GM19351 (cell line): ENCODE results near the gene SOX10.
"Not testable (repeated sequence)": the region's sequence is repeated elsewhere in the genome, so short reads cannot be mapped to it uniquely, and the experiment has no call there.

Experiments used
- ATAC-seq: cut with Tn5 transposase; IDR thresholded peaks from one replicate; pipeline ENCODE4 v1.9.1; 2021; ENCODE audit warnings: mild to moderate bottlenecking, moderate library complexity; ENCODE audit not compliant: unreplicated experiment

SOX10 gene

DNA sequence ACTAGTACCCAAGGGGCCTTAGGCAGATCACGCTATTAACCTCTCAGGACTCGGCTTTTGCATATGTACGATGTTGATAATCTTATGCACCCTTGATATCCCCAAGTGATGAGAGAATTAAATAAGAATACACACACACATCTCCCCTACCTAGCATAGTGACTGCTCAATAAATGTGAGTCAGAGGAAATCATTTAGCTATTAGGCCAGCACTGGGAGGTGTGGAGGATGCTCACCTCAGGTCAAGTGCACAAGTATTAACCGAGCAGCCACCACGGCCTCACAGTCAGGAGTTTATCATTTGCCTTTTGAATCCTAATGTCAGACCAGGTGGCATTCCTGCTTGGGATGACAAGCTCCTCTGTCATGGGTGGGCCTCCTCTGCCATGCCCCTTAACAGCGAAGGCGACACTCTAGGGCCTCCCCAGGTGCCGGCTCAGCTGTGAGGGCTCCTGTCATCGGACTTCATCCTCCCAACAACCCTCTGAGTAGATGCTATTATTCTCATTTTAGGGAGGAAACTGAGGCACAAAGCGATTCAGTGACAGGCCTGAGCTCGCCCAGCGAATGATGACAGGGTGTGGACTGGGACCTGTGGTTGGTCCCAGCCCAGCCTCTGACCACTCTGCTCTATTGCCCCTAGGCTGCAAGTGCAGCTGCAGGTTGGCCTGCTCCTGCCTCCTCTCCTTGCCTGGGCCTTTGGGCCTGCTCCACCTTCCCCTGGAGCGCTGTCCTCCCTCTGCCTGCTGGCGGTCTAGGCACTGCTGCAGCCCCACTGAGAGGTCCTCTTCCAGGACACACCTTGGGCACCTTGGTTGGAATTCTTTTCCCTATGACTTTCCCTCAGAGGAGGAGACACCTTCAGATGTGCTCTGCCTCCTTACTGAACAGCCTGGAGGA is 5.0 kb upstream of the SOX10 start:
- ATAC-seq = no peak

GRCh38 chr22:37986371-37986770 is 2.0 kb upstream of the SOX10 start:
- no peak for ATAC-seq

DNA sequence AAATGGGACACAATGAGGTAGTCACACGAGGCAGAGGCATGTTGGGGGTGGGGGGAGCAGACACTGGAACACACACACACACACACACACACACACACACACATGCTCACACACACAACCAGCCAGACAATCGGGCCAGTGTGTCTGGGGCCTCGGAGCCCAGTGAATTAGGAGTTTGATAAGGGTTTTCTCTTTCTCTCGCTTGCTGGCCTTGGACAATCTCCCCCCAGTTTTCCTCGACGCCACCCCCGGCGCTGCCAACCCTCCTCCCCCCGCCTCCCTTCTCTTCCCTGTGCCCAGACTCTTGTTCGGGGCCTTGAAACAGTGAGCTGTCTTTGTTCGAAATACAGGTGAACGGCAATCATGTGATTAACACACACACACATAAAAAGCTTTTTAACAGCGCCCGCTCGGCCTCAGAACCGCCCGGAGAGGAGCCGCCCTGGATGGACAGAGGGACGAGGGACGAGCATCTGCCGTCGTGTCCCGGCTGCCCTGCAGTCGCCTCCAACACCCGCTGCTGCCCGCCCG is 1.5 kb upstream of the SOX10 start:
- no peak for ATAC-seq

DNA sequence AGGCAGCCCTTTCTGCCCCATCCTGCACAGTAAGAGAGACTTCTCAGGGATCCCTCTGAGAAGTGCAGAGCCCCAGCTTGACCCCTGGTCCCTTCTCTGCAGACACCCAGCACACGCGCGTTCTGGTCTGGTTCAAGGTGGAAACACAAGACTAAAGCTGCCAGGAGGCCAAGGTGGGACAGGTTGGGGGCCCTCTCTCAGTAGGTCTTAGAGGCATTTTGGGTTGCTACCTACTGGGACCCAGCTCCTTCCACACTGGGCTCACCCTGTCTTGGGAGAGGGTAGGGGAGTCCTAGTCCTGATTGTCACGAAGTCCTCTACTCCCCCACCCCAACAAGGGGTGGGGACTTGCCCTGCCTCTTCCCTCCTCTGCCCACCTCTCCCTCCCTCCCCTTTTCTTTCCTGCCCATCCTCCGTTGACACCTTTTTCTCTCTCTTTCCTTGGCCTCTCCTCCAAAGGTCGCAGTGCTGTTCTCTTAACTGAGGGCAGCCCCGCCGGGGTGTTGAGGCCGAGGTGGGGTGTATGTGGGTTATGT is 763 bp upstream of the SOX10 start:
- no peak for ATAC-seq

DNA sequence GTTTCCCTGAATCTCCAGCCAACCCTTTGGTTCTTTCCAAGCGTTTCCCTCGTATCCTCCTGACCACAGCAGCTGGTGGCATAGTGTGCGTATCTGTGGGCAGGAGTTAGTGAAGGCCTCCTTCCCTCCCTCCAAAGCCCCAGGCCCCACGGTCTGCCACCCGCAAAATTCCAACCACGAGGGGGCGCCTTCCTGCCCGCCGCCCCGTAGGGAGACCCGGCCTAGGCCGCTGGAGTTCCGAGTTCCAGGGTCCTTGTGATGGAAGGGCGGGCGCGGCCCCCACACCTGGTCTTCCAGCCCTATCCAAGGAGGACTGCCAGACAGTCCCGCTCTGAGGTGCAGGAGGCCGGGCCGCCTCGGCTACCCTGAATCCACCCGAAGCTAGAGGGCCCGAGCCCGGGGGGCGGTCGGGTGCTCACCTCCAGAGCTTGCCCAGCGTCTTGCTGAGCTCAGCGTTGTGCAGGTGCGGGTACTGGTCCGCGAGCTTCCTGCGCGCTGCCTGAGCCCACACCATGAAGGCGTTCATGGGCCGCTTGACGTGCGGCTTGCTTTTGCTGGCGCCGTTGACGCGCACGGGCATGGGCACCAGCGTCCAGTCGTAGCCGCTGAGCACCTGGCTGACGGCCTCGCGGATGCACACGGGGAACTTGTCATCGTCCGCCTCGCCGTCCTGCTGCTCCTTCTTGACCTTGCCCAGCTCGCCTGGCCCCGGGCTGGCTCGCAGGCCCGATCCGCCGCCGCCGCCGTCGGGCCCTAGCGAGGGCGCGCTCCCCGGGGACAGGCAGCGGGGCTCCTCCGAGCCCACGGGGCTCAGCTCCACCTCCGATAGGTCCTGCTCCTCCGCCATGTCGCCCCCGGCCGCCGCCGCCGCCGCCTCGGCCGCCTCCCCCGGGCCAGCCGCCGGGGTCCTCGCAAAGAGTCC is 1.2 kb downstream of the SOX10 start:
- no peak for ATAC-seq

- no peak for ATAC-seq
These were observed 2.1 kb downstream of the SOX10 start for GRCh38 chr22:37982151-37982785.

DNA sequence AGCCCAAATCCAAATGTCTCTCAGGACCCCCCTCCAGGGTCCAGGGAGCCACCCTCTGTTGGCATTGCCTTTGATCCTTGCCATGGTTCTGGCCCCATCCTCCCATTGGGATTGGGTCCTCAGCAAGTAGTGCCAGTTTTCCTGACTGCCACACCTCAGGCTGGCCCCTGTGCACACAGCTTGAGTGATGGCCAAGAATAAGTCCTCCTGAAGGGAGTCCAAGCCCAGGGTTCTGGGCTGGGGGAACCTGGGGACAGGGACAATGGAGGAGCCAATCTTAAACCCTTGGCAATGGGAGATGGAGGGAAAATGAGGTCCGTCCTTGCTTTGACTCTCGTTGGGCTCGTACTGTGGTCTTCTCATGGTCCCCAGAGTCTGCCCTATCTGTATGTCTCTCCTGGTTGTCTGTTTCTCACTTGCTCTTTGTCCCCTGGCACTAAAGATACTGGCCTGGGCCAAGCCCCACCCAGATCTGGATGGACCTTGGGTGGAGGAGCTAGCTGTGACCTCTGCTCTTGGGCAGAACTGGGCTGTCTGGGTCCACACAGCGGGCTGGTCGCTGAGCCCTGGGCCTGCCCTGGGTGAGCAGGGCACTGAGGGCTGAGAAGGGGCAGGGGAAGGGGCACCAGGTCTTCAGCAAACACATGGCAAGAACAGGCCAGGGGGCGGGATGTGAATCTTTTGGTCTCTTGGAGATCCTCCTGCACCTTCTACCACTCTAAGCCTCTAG is 2.9 kb downstream of the SOX10 start:
- ATAC-seq = no peak

GRCh38 chr22:37979782-37980181 is 4.6 kb downstream of the SOX10 start:
- no peak for ATAC-seq

DNA sequence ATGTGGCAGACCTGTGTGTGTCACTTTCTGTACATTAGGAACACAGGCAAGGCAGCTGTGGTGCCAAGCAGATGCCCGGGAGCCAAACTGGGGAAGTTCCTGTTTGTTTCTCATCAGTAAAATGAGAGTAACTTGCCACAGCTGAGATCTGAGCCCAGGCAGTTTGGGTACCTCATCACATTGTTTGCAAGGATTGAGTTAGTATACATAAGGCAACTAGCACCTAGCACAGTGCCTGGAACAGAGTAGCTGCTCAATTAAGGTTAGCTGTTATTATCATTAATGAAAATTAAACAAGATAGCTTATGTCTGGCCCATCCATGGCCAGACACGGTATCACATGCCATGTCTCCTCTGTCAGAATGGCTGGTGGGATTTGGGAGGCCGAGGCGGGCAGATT is 7.8 kb downstream of the SOX10 start:
- no peak for ATAC-seq

DNA sequence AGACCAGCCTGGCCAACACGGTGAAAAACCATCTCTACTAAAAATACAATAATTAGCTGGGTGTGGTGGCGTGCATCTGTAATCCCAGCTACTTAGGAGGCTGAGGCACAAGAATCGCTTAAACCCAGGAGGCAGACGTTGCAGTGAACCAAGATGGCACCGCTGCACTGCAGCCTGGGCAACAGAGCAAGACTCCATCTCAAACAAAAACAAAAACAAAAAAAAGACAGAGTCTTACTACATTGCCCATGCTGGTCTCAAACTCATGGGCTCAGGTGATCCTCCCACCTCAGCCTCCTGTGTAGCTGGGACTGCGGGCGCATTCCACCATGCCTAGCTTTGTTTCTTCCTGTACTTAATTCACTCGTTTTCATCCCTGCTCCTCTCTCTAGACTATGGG is 8.3 kb downstream of the SOX10 start:
- ATAC-seq = not testable (repeated sequence)

DNA sequence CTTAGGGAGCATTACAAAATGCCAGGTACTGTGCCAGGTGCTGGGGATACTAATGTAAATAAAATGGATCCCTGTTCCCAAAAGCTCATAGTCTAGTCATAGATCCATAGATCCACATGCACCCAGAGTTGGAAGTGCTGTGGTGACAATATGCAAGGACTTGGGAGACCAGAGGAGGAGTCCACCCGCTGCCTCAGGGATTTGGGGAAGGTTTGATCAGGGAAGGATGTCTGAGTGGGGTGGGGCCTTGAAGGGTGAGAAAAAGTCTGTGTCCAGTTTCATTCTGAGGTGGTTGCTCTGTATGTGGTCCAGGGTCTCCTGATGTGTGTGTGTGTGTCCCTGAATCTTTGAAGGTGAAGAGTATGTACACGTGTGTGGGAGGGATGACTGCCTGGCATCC is 9.2 kb downstream of the SOX10 start:
- no peak for ATAC-seq

GRCh38 chr22:37973271-37974170 is 10.8 kb downstream of the SOX10 start:
- ATAC-seq = no peak

GRCh38 chr22:37972527-37972926 is 11.8 kb downstream of the SOX10 start:
- no peak for ATAC-seq

GRCh38 chr22:37971475-37972434 is 12.6 kb downstream of the SOX10 start:
- no peak for ATAC-seq

DNA sequence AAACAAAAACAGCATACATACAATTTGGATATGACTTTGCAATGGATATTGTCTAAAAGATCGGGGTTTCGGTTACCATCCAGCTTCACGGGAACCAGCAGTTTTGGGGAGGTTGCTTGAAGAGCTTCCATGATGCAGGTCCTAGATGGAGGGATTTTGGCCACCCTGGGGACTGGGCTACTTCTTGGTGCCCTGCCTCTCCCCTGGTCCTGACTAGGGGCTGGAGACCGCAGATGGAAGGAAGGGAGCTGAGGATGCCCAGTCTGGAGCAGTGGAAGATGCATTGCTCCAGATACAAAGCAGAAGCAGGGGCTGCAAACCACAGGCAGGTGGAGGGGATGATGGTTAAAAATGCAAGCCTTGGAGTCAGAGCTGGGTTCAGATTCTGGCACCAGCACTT is 13.5 kb downstream of the SOX10 start:
- no peak for ATAC-seq

GRCh38 chr22:37968452-37969251 is 15.7 kb downstream of the SOX10 start:
- no peak for ATAC-seq
